K562 (cell line): ENCODE measurements around the gene IGF1R. TPM values are rescaled to one million over a fixed set of nuclear protein-coding genes. Genes with fewer than 3 reads are reported as not detected.

Source experiments
- ATAC-seq: fragments of 200-7000 bp; cut with Tn5 transposase; 3 replicates; pipeline ENCODE4 v1.9.1; 2020; ENCODE audit warnings: moderate library complexity
- BruUV-seq: library from RNA; stranded (reverse); fragments of 400-500 nt; replicated peaks from 2 replicates; lab custom pipeline; 2021; lab: Mats Ljungman, UMichigan
- CTCF ChIA-PET: fragments of 300-600 bp; formaldehyde crosslinking; extraction: SDS; loops from one replicate; lab custom pipeline; 2021; ENCODE audit warnings: low intra/inter-chr PET ratio; lab: Yijun Ruan, JAX
- POLR2A ChIA-PET: fragments of 300-600, 350-650 bp; sonication (Branson Sonifier 250); formaldehyde crosslinking; extraction: SDS; loops from one replicate; lab custom pipeline; 2021; ENCODE audit warnings: antibody characterized with exemption, inconsistent platforms; lab: Yijun Ruan, JAX
- DNase-seq, 4 experiments: peaks; one replicate each; pipeline versions ENCODE4 v3.0.0 to v3.0.0-alpha.2; 2011 to 2018; ENCODE audit warnings: low spot score in 3 of 4, mixed read lengths in 3 of 4; ENCODE audit errors: extremely low read depth in 1 of 4
- FAIRE-seq: peaks from 2 replicates; lab custom pipeline; 2011; peaks lifted over from hg19 to GRCh38; lab: Jason Lieb, UNC
- H2AFZ ChIP-seq: 2 replicates; pipeline ENCODE4 v1.6.0; 2011; ENCODE audit warnings: low read depth, low read length, control low read depth, inconsistent platforms
- H3K27ac ChIP-seq: fragments of 200-600 bp; 3 replicates; pipeline ENCODE4 v1.8.0; 2011; ENCODE audit warnings: low read depth, mild to moderate bottlenecking, control low read depth, inconsistent platforms, low read length, moderate library complexity, mixed read lengths; ENCODE audit errors: extremely low read depth
- H3K27me3 ChIP-seq, 2 experiments: fragments of 300-600 bp in 1 of 2; 2 replicates in 1 of 2; 3 replicates in 1 of 2; pipeline versions ENCODE4 v1.6.0 to v1.8.0; 2011; ENCODE audit warnings: inconsistent platforms in 2 of 2, low read length in 2 of 2, mild to moderate bottlenecking in 1 of 2, mixed read lengths in 1 of 2, moderate library complexity in 1 of 2; ENCODE audit not compliant: control insufficient read depth in 2 of 2, insufficient read depth in 2 of 2
- H3K36me3 ChIP-seq: fragments of 300-600 bp; 3 replicates; pipeline ENCODE4 v1.8.0; 2011; ENCODE audit warnings: mild to moderate bottlenecking, low read length, inconsistent platforms; ENCODE audit not compliant: control insufficient read depth, insufficient read depth
- H3K4me1 ChIP-seq, 2 experiments: fragments of 200-600 bp in 1 of 2; replicated peaks in 1 of 2; 2 replicates in 1 of 2; 3 replicates in 1 of 2; pipeline versions ENCODE4 v1.5.1 to v1.8.0; 2011; ENCODE audit warnings: inconsistent platforms in 2 of 2, low read length in 2 of 2, mild to moderate bottlenecking in 1 of 2, mixed read lengths in 1 of 2, moderate library complexity in 1 of 2; ENCODE audit not compliant: control insufficient read depth in 2 of 2, insufficient read depth in 2 of 2
- H3K4me2 ChIP-seq: 2 replicates; pipeline ENCODE4 v1.6.1; 2011; ENCODE audit warnings: low read length, control low read depth, inconsistent platforms, mixed read lengths; ENCODE audit not compliant: insufficient read depth
- H3K4me3 ChIP-seq: fragments of 200-600 bp; sonication (generic), shearing (Covaris generic); 2 replicates; pipeline ENCODE4 v1.5.1; 2016; ENCODE audit warnings: control low read depth, inconsistent platforms
- H3K79me2 ChIP-seq: fragments of 200-600 bp; 3 replicates; pipeline ENCODE4 v1.8.0; 2011; ENCODE audit warnings: low read length, inconsistent platforms; ENCODE audit not compliant: control insufficient read depth, insufficient read depth
- H3K9ac ChIP-seq, 2 experiments: 2 replicates each; pipeline versions ENCODE4 v1.6.0 to v1.6.1; 2011; ENCODE audit warnings: low read depth in 2 of 2, low read length in 2 of 2, control low read depth in 1 of 2, inconsistent platforms in 1 of 2, mild to moderate bottlenecking in 1 of 2, mixed read lengths in 1 of 2; ENCODE audit not compliant: insufficient read depth in 1 of 2
- H3K9me1 ChIP-seq: one replicate; pipeline ENCODE4 v1.6.0; 2011; ENCODE audit warnings: inconsistent platforms, mild to moderate bottlenecking, low read length, moderate library complexity; ENCODE audit not compliant: control insufficient read depth, insufficient read depth
- H3K9me3 ChIP-seq: replicated peaks from 2 replicates; pipeline ENCODE4 v1.5.1; 2011; ENCODE audit warnings: low read depth, low read length, inconsistent platforms; ENCODE audit not compliant: control insufficient read depth, insufficient read depth
- H4K20me1 ChIP-seq: replicated peaks from 2 replicates; pipeline ENCODE4 v1.6.1; 2011; ENCODE audit warnings: low read length, inconsistent platforms, mixed read lengths; ENCODE audit not compliant: control insufficient read depth, insufficient read depth
- BCL6 ChIP-seq: fragments of 250-450 bp; sonication (Bioruptor Pico); IDR thresholded peaks from 2 replicates; pipeline ENCODE4 v1.4.0; 2020
- CSDE1 ChIP-seq, 2 experiments: fragments of 450-650 bp; IDR thresholded peaks; 2 replicates each; pipeline ENCODE4 v1.6.1; 2016; ENCODE audit warnings: mild to moderate bottlenecking in 1 of 2
- ESRRA ChIP-seq: fragments of 450-650 bp; IDR thresholded peaks from 2 replicates; pipeline ENCODE4 v1.6.1; 2014; ENCODE audit warnings: low read depth, mild to moderate bottlenecking, moderate library complexity, borderline replicate concordance
- L3MBTL2 ChIP-seq: fragments of 450-650 bp; IDR thresholded peaks from 2 replicates; pipeline ENCODE4 v1.6.1; 2016; ENCODE audit warnings: mild to moderate bottlenecking, moderate library complexity
- MTA3 ChIP-seq: fragments of 450-650 bp; formaldehyde crosslinking; IDR thresholded peaks from 2 replicates; pipeline ENCODE4 v1.6.1; 2017; ENCODE audit warnings: mild to moderate bottlenecking, borderline replicate concordance
- NFE2 ChIP-seq: IDR thresholded peaks from 2 replicates; pipeline ENCODE4 v1.6.1; 2014; ENCODE audit warnings: antibody characterized with exemption, low read depth
- ZFP30 ChIP-seq: fragments of 250-450 bp; sonication (Bioruptor Pico); IDR thresholded peaks from 2 replicates; pipeline ENCODE4 v1.8.0; 2022; ENCODE audit warnings: moderate library complexity, mild to moderate bottlenecking, inconsistent platforms, borderline replicate concordance
- ZFP36 ChIP-seq: fragments of 150-350 bp; IDR thresholded peaks from 2 replicates; pipeline ENCODE4 v1.6.1; 2018; ENCODE audit warnings: low read length, low read depth; ENCODE audit not compliant: partially characterized antibody
- ZNF583 ChIP-seq: fragments of 250-450 bp; sonication (Bioruptor Pico); IDR thresholded peaks from 2 replicates; pipeline ENCODE4 v1.4.0; 2020
- ZNF830 ChIP-seq: fragments of 250-450 bp; sonication (Bioruptor Pico); IDR thresholded peaks from 2 replicates; pipeline ENCODE4 v1.5.0; 2021; ENCODE audit warnings: mild to moderate bottlenecking
- WGBS: fragments of 100-300 bp; shearing (Covaris generic); methylation state at CpG from one replicate; pipeline ENCODE4 v1.1.6; 2016; ENCODE audit warnings: low coverage, mixed read lengths; ENCODE audit not compliant: insufficient coverage; ENCODE audit errors: missing lambda C conversion rate; 5-methylcytosine and 5-hydroxymethylcytosine counted together
- in situ Hi-C: fragments of 300-500 bp; cut with MboI; formaldehyde crosslinking; loops from 4 replicates; pipeline ENCODE4 v1.15.0; 2018; ENCODE audit warnings: inconsistent platforms, mixed read lengths
- intact Hi-C: fragments of 100-400 bp; cut with micrococcal nuclease; formaldehyde crosslinking; loops from 2 replicates; pipeline ENCODE4 v1.14.2; 2022
- polyA plus RNA-seq, 8 experiments: library from polyadenylated mRNA; depleted of rRNA in 4 of 8; stranded (reverse) in 5 of 8; unstranded in 3 of 8; fragments of >200 nt; fragmentation: Nextera tagmentation in 2 of 8; fragmentation: Illumina TruSeq in 1 of 8; extraction: Ambion mirVana in 2 of 8; extraction: Trizol in 1 of 8; gene quantifications; 2 replicates each; pipeline versions ENCODE4 v1.2.1 to v1.2.3, GENCODE V29; 2011 to 2014; ENCODE audit warnings: inconsistent platforms in 1 of 8, missing spikeins in 1 of 8
- total RNA-seq, 7 experiments: library from RNA; depleted of rRNA in 6 of 7; stranded (reverse); fragments of >200 nt in 6 of 7; fragmentation: Illumina TruSeq in 2 of 7; extraction: Trizol in 2 of 7; gene quantifications; 2 replicates each; pipeline versions ENCODE4 v1.2.1 to v1.2.3, GENCODE V29; 2011 to 2021; ENCODE audit warnings: low replicate concordance in 1 of 7
- TF ChIP-seq, protein P1 (sequence below): fragments of 450-650 bp; formaldehyde crosslinking; IDR thresholded peaks from 2 replicates; pipeline ENCODE4 v1.4.0; 2020; ENCODE audit warnings: mild to moderate bottlenecking
- TF ChIP-seq, protein P2 (sequence below): fragments of 250-450 bp; sonication (Bioruptor Pico); IDR thresholded peaks from 2 replicates; pipeline ENCODE4 v1.8.0; 2021; ENCODE audit warnings: borderline replicate concordance, mild to moderate bottlenecking, moderate library complexity; ENCODE audit not compliant: poor library complexity, severe bottlenecking

IGF1R gene
- total and polyA plus RNA-seq, 9 of the 15 experiments (the other 6 are each of a cell fraction or from before 2014, with no cell fraction given): 0.35 to 8.0 (median 1.6) TPM

DNA sequence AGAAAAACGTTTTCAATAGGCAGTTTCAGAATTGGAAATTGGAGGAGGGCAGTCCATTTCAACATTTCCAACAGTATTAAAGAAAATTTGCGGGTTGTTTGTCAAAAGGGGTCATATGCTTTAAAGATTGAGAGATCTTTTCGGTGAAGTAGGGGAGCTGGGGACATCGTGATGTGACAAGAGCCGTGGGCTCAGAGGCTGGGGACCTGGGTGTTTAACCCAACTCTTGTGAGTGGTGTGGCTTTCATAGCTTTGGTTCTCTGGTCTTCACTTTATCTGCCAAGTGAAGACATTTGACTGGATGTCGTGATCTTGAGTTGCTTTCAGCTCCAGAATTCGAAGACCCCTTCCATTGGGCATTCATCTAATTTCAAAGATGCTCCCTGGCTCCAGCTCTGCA is 226.0 kb downstream of the IGF1R start:
- no peak for ATAC-seq
- Histone ChIP-seq H3K36me3 (no peaks in the 10 kb centered on the region), H3K27ac (no peak overlapping the region)
- TF ChIP-seq ZNF830 (no peak), ZFP30 (CRISPR knock-in tag) (no peak), NFE2 (no peak), BCL6 (CRISPR knock-in tag) (no peak), MTA3 (no peak), CSDE1 (IDR thresholded peaks at IDR 0.05) (no peak), ZNF583 (CRISPR knock-in tag) (no peak), L3MBTL2 (no peak), ESRRA (no peak), ZFP36 (no peak)
- TF ChIP-seq, protein P1, sequence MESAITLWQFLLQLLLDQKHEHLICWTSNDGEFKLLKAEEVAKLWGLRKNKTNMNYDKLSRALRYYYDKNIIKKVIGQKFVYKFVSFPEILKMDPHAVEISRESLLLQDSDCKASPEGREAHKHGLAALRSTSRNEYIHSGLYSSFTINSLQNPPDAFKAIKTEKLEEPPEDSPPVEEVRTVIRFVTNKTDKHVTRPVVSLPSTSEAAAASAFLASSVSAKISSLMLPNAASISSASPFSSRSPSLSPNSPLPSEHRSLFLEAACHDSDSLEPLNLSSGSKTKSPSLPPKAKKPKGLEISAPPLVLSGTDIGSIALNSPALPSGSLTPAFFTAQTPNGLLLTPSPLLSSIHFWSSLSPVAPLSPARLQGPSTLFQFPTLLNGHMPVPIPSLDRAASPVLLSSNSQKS (CRISPR knock-in tag): no peak
- TF ChIP-seq, protein P2, sequence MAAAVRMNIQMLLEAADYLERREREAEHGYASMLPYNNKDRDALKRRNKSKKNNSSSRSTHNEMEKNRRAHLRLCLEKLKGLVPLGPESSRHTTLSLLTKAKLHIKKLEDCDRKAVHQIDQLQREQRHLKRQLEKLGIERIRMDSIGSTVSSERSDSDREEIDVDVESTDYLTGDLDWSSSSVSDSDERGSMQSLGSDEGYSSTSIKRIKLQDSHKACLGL (CRISPR knock-in tag): no peak
- TF ChIP-seq, all 486 proteins: peak for 0
- no peaks in the 10 kb centered on the region for H3K79me2 ChIP-seq
- no peaks in the 10 kb centered on the region for H3K9me3 ChIP-seq
- no peaks in the 10 kb centered on the region for H3K9me1 ChIP-seq
- BruUV-seq: no TSS peak
- in situ Hi-C loops: no loop called here
- 0% methylated on average over 7 of the region's 7 CpGs for WGBS
- ChIA-PET CTCF (no interaction called here), POLR2A (interaction anchor here (0.7 kb wide), 1 partner anchor 8 kb away, joined by 3 read pairs; no protein-coding TSS in a partner anchor)
- H2AFZ ChIP-seq: no peak overlapping the region
- H3K9ac ChIP-seq: no peak overlapping the region
- peaks cover 13% of the 10 kb centered on the region; the same call in 1 of the 2 replicates for H4K20me1 ChIP-seq
- H3K27me3 ChIP-seq: peaks cover 15 to 26% of the 10 kb centered on the region in 2 experiments
- no peak overlapping the region for H3K4me2 ChIP-seq
- intact Hi-C loops: no loop called here
- DNase-seq: no peak
- FAIRE-seq: no peak
- H3K4me3 ChIP-seq: no peak overlapping the region
- no peaks in the 10 kb centered on the region for H3K4me1 ChIP-seq
